ENCODE measurements around the gene SH3GL3.

GRCh38 chr15:83477172-83477807, 30.1 kb downstream of the SH3GL3 start:
- TF ChIP-seq EP300 (IDR thresholded peaks at IDR 0.05) = no peak
- no peak for TF ChIP-seq CTCF (IDR thresholded peaks at IDR 0.05)
- no peak for TF ChIP-seq POLR2A (IDR thresholded peaks at IDR 0.05)
- TF ChIP-seq POLR2AphosphoS5 (IDR thresholded peaks at IDR 0.05) = no peak
